Activated CD4-positive, alpha-beta T cell treated with anti-CD3 and anti-CD28 coated beads for 48 hours (primary cell): Measurements from ENCODE around the gene TLX2.
A peak's percentile ranks its signal among the peaks of the same experiment; 100 is the strongest.

Experiments used
- DNase-seq: peaks from one replicate; pipeline ENCODE4 v3.0.0-alpha.2; 2020

Gene TLX2

GRCh38 chr2:74497777-74498499 lies 16.3 kb upstream of the TLX2 start:
- peak; percentile 42 for DNase-seq

DNA sequence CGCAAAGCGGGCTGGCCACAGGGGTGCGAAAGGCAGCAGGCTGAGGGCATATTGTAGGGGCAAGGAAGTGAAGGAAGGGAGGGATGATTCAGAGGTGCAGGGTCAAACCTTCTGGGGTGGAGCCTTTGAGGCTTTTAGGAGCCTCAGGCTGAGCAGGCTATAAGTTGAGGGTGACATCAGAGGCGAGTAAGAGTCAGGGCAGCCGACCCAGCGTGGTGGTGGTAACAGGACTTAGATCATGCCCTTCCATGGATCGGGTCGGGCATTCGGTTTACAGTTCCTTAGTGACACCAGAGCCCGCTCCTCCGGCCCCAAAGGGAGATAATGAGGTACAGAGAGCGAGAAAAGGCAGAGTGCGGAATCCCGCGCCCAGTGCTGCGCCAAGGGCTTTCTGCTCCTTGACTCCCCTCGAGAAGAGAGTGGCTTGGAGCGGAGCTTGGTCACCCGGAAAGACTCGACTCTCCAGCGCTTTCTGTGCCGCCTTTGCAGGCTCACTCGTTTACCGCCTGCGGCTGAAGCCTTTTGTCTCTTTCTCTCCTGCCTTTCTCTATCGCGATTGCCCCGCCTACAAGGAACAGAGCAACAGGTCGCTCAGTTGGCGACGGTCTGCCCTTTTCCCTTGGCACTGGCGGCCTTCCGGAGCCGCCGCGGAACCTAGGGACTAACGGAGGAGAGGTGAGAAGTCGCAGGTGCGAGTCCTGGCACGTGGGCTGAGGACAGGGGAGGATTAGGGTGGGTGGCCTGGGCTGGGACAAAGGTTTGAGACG lies 15.6 kb upstream of the TLX2 start:
- DNase-seq = peak; percentile 51

GRCh38 chr2:74499267-74499939 lies 14.8 kb upstream of the TLX2 start, which contains the start of gene LBX2:
TSS of gene LBX2 (minus strand) at chr2:74499603. CDS start at chr2:74499537, 66 bp downstream.
- peak; percentile 66 for DNase-seq

- DNase-seq = no peak
Observed at GRCh38 chr2:74499940-74500577, 14.2 kb upstream of the TLX2 start.

- no peak for DNase-seq
Observed at GRCh38 chr2:74500578-74500946, 13.7 kb upstream of the TLX2 start.

DNA sequence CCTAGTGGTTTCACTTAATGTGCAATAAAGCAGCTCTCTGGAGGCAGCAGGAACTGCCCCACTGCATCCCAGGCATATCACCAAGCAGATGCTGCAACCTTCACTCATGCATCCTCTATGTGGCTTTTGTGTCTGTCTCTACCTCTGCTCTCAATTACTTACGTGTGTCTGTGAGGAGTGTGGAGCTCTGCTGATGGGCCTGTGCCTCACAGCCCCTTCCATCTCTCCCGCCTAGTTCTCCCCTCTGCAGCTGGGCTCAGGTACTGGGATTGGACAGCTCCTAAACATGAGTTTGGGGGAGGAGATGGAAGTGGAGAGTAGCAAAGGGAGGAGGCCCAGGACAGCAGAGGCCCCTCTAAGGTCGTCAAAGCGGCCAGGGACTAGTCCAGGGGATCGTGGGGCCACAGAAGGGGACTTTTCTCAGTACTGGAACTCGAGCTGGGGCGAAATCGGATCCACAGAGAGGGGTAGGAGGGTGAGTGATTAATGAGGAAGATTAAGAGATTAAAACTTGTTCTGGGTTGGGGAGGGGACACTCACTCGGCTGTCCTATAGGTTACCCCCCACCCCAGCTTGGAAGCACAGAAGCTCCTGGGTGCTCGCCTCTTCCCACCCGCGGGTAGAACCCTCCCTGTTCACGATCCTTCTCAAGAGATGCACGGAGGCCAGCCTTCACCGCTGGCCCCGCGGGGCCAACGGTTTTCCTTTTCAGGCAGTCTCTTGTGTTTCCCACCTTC lies 12.7 kb upstream of the TLX2 start:
- no peak for DNase-seq

- DNase-seq = no peak
Observed at GRCh38 chr2:74502147-74502719, 12.0 kb upstream of the TLX2 start.

DNA sequence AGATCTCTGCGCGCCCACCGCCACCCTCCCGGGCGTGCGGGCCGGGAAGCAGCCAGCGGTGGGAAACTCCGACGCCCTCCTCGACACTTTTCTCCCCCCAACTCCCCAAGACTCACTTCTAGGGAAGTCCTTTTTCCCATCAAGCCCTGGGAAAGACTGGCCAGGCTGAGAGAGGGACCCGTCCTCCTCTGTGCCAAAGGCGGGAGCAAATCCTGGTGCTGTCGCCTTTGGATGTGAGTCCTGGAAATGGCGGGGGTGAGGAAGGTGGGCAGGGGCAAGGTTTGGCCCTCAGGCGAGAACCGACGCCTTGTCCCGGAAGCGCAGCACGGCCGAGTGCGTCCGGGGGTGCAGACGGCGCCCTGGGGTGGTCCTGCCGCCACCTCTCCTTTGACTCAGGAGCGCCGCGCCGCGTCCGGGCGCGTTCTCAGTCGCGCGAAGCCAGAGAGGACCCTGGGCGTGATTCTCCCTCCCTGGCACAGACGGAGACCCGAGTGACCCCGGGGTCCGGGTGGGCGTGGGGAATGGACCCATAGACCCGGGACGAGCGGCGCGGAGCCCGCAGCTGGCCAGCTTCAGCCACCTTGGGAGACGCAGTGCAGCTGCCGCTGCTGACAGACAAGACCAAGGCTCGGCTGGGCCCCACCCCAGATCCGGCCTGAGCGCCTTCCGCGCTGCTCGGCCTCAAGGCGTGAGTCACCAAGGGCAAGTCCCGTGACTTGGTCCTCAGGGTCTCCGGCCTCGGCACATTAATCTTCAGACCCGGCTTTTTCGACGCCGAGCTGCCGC lies 11.3 kb upstream of the TLX2 start:
- peak; percentile 61 for DNase-seq

DNA sequence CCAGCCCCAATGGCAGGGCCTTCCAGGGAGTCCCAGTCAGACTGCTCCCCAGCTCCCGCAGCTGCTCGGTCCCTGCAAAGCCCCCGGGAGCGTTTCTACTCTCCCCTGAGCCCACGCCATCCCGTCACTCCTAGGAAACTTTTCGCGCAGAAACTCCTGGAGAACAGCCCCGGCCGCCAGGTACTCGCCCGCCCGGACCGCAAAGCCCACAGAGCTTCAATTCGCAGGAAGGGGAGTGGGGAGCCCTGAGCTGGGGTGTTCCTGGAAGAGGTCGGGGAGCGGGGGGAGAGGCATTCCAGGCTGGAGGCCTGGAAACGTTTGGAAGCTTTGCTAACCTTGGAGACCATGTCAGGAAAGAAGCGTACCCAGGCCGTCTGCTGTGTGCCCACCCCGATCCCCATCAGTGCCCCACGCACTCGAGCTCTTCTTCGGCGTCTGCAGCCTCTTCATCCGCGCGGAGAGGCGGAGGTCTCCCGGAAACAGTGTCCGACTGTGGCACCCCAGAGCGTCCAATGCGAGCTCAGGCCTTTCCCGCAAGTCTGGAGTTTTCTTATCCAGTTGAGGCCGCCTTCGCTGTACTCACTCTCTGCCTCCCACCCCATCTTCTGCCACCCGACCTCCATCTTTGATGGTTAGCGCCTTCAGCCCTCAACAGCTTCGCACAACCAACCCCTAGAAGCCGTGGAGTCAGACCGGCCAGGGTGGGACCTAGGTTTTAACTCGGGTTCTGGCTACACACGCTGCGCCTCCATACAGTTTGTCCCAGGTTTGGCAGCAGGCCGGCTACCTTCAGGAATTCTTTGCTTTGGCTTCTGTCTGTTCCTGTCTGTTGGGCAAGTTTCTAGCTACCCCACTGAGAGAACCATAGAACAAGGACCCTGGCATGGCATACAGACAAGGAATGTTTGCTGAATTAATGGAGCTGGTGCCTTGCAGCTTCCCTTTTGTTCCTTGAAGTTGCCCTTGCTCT lies 10.5 kb upstream of the TLX2 start:
- DNase-seq = no peak

DNA sequence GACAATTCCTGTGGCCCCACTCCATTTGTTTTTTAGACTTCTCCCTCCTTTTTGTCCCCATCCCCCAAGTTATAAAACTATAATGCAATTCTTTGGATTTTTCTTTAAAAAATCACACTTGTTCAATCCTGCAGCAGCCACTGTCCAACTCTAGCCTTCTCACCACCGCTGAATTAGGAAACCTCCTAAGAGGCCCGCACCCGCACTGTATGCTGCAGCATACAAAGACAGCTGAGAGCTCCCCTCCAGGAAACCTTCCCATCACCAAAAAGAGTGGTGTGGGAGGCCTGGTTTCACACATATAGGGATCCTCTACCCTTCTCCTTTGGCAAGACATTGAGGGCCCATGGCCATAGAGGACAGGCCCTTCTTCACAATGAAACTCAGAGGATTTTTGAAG lies 9.7 kb upstream of the TLX2 start:
- no peak for DNase-seq

GRCh38 chr2:74505448-74506246 lies 8.6 kb upstream of the TLX2 start:
- no peak for DNase-seq

- DNase-seq = peak; percentile 99
Observed at GRCh38 chr2:74507145-74507925, 6.9 kb upstream of the TLX2 start, which contains the start of gene PCGF1. TSS of gene PCGF1 (minus strand) at chr2:74507695. CDS start at chr2:74507668, 27 bp downstream.

- no peak for DNase-seq
Observed at GRCh38 chr2:74507926-74508520, 6.2 kb upstream of the TLX2 start.

GRCh38 chr2:74510272-74510671 lies 4.0 kb upstream of the TLX2 start:
- DNase-seq = no peak

DNA sequence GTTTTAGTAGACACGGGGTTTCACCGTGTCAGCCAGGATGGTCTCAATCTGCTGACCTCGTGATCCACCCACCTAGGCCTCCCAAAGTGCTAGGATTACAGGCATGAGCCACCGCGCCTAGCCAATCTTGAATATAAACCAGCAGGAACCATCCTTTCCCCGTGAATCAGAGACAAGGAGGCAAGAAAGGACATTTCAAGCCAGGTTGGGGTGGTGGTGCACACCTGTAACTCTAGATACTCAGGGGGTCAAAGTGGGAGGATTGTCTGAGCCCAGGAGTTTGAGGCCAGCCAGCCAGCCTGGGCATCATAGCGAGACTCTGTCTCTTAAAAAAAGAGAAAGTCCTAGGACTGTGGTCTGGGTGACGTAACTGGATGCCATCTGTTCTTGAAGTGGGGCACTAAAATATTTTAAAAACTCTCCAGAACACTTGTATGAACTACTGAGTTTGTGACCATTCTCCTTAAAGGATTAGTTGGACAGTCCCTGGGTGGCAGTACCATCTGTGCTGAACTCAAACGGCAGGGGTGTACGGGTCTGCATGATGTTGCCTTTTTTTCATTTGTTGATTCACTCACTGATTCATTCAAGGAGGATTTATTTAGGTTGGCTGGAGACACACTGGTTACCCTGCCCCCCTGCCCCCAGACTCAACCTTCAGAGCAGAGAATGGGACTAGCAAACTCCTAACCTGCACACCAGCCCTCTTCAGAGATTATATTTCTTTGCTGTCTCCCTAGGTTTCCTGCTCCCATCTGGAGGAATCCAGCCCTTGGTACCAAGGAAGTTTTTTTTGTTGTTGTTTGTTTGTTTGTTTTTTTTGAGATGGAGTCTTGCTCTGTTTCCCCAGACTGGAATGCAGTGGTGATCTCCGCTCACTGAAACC lies 2.9 kb upstream of the TLX2 start:
- DNase-seq = no peak

GRCh38 chr2:74512744-74513604 lies 1.3 kb upstream of the TLX2 start:
- DNase-seq = no peak
